Measurements from ENCODE around the gene ZNF678.

GRCh38 chr1:227556288-227556687 is 7.1 kb upstream of the ZNF678 start:
- TF ChIP-seq CTCF (conservative IDR thresholded peaks at IDR 0.05; ENCODE audit: low read length) (no peak), EZH2phosphoT487 (IDR thresholded peaks at IDR 0.05; ENCODE audit: borderline replicate concordance) (no peak)
